Measurements from ENCODE around the gene CHID1. TPM values are rescaled to one million over a fixed set of nuclear protein-coding genes. Genes with fewer than 3 reads are reported as not detected.

Gene CHID1
- total and polyA plus RNA-seq, 9 of the 15 experiments (the other 6 are each of a cell fraction or from before 2014, with no cell fraction given) = 15.1 to 108 (median 39.8) TPM

- TF ChIP-seq, protein P1, sequence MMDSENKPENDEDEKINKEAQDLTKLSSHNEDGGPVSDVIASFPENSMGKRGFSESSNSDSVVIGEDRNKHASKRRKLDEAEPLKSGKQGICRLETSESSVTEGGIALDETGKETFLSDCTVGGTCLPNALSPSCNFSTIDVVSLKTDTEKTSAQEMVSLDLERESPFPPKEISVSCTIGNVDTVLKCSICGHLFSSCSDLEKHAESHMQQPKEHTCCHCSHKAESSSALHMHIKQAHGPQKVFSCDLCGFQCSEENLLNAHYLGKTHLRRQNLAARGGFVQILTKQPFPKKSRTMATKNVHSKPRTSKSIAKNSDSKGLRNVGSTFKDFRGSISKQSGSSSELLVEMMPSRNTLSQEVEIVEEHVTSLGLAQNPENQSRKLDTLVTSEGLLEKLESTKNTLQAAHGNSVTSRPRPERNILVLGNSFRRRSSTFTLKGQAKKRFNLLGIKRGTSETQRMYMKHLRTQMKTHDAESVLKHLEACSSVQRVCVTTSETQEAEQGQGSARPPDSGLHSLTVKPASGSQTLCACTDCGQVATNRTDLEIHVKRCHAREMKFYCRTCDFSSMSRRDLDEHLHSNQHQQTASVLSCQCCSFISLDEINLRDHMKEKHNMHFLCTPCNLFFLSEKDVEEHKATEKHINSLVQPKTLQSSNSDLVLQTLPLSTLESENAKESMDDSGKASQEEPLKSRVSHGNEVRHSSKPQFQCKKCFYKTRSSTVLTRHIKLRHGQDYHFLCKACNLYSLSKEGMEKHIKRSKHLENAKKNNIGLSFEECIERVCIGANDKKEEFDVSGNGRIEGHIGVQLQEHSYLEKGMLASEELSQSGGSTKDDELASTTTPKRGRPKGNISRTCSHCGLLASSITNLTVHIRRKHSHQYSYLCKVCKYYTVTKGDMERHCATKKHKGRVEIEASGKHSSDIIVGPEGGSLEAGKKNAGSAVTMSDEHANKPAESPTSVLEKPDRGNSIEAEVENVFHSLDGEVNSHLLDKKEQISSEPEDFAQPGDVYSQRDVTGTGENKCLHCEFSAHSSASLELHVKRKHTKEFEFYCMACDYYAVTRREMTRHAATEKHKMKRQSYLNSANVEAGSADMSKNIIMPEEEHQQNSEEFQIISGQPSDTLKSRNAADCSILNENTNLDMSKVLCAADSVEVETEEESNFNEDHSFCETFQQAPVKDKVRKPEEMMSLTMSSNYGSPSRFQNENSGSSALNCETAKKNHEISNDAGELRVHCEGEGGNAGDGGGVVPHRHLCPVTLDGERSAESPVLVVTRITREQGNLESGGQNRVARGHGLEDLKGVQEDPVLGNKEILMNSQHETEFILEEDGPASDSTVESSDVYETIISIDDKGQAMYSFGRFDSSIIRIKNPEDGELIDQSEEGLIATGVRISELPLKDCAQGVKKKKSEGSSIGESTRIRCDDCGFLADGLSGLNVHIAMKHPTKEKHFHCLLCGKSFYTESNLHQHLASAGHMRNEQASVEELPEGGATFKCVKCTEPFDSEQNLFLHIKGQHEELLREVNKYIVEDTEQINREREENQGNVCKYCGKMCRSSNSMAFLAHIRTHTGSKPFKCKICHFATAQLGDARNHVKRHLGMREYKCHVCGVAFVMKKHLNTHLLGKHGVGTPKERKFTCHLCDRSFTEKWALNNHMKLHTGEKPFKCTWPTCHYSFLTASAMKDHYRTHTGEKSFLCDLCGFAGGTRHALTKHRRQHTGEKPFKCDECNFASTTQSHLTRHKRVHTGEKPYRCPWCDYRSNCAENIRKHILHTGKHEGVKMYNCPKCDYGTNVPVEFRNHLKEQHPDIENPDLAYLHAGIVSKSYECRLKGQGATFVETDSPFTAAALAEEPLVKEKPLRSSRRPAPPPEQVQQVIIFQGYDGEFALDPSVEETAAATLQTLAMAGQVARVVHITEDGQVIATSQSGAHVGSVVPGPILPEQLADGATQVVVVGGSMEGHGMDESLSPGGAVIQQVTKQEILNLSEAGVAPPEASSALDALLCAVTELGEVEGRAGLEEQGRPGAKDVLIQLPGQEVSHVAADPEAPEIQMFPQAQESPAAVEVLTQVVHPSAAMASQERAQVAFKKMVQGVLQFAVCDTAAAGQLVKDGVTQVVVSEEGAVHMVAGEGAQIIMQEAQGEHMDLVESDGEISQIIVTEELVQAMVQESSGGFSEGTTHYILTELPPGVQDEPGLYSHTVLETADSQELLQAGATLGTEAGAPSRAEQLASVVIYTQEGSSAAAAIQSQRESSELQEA (IDR thresholded peaks at IDR 0.05; ENCODE audit: low read depth) = no peak
- TF ChIP-seq ETV1 (tag; conservative IDR thresholded peaks at IDR 0.05; ENCODE audit: low read depth) = peak; percentile 85
- TF ChIP-seq, protein P2, sequence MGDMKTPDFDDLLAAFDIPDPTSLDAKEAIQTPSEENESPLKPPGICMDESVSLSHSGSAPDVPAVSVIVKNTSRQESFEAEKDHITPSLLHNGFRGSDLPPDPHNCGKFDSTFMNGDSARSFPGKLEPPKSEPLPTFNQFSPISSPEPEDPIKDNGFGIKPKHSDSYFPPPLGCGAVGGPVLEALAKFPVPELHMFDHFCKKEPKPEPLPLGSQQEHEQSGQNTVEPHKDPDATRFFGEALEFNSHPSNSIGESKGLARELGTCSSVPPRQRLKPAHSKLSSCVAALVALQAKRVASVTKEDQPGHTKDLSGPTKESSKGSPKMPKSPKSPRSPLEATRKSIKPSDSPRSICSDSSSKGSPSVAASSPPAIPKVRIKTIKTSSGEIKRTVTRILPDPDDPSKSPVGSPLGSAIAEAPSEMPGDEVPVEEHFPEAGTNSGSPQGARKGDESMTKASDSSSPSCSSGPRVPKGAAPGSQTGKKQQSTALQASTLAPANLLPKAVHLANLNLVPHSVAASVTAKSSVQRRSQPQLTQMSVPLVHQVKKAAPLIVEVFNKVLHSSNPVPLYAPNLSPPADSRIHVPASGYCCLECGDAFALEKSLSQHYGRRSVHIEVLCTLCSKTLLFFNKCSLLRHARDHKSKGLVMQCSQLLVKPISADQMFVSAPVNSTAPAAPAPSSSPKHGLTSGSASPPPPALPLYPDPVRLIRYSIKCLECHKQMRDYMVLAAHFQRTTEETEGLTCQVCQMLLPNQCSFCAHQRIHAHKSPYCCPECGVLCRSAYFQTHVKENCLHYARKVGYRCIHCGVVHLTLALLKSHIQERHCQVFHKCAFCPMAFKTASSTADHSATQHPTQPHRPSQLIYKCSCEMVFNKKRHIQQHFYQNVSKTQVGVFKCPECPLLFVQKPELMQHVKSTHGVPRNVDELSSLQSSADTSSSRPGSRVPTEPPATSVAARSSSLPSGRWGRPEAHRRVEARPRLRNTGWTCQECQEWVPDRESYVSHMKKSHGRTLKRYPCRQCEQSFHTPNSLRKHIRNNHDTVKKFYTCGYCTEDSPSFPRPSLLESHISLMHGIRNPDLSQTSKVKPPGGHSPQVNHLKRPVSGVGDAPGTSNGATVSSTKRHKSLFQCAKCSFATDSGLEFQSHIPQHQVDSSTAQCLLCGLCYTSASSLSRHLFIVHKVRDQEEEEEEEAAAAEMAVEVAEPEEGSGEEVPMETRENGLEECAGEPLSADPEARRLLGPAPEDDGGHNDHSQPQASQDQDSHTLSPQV (IDR thresholded peaks at IDR 0.05) = peak; percentile 46; the same call in 1 of the 2 replicates
- TF ChIP-seq NEUROD1 (IDR thresholded peaks at IDR 0.05; ENCODE audit: borderline replicate concordance, low read depth, low read length, partially characterized antibody) = peak; percentile 41
- peak; percentile 63 for TF ChIP-seq PCBP1 (IDR thresholded peaks at IDR 0.05; ENCODE audit: low read depth, low read length, poor library complexity, severe bottlenecking)
- no peak for TF ChIP-seq PTRF (tag; IDR thresholded peaks at IDR 0.05)
- TF ChIP-seq ZNF57 (CRISPR knock-in tag; IDR thresholded peaks at IDR 0.05) = no peak
- no peak for TF ChIP-seq OTX1 (CRISPR knock-in tag; IDR thresholded peaks at IDR 0.05)
- no peak for TF ChIP-seq FOXP1 (CRISPR knock-in tag; IDR thresholded peaks at IDR 0.05)
- TF ChIP-seq NR2C2 (CRISPR knock-in tag; IDR thresholded peaks at IDR 0.05) = no peak
- TF ChIP-seq NR2C2 (tag; IDR thresholded peaks at IDR 0.05) = peak; percentile 46
- no peak for TF ChIP-seq ZNF445 (CRISPR knock-in tag; IDR thresholded peaks at IDR 0.05; ENCODE audit: low read depth)
- TF ChIP-seq ZNF143 (CRISPR knock-in tag; IDR thresholded peaks at IDR 0.05) = no peak
- TF ChIP-seq, protein P3, sequence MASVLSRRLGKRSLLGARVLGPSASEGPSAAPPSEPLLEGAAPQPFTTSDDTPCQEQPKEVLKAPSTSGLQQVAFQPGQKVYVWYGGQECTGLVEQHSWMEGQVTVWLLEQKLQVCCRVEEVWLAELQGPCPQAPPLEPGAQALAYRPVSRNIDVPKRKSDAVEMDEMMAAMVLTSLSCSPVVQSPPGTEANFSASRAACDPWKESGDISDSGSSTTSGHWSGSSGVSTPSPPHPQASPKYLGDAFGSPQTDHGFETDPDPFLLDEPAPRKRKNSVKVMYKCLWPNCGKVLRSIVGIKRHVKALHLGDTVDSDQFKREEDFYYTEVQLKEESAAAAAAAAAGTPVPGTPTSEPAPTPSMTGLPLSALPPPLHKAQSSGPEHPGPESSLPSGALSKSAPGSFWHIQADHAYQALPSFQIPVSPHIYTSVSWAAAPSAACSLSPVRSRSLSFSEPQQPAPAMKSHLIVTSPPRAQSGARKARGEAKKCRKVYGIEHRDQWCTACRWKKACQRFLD (CRISPR knock-in tag; IDR thresholded peaks at IDR 0.05) = peak; percentile 82
Measured at GRCh38 chr11:827146-827896, 83.3 kb downstream of the CHID1 start (continued).
